GM12878 (cell line): ENCODE measurements around the gene HOXD3. TPM values are rescaled to one million over a fixed set of nuclear protein-coding genes. Genes with fewer than 3 reads are reported as not detected.

Experiments
- ATAC-seq: fragments of 200-7000 bp; cut with Tn5 transposase; 3 replicates; pipeline ENCODE4 v1.9.1; 2020; ENCODE audit warnings: mild to moderate bottlenecking, moderate library complexity
- BruUV-seq: library from RNA; stranded (reverse); fragments of 400-500 nt; replicated peaks from 2 replicates; lab custom pipeline; 2021; lab: Mats Ljungman, UMichigan
- CTCF ChIA-PET: fragments of 300-600 bp; sonication (Branson Sonifier 250); formaldehyde crosslinking; extraction: SDS; loops from one replicate; lab custom pipeline; 2021; ENCODE audit warnings: inconsistent platforms; lab: Yijun Ruan, JAX
- POLR2A ChIA-PET: fragments of 350-600 bp; formaldehyde crosslinking; extraction: SDS; loops from one replicate; lab custom pipeline; 2021; ENCODE audit warnings: inconsistent platforms; lab: Charles Lee
- RAD21 ChIA-PET: fragments of 300-600 bp; sonication (Branson Sonifier 250); formaldehyde crosslinking; loops from one replicate; lab custom pipeline; 2023; ENCODE audit warnings: antibody characterized with exemption; ENCODE audit not compliant: unreplicated experiment; lab: Charles Lee
- SMC1A ChIA-PET: fragments of 300-600 bp; sonication (Branson Sonifier 250); formaldehyde crosslinking; loops from one replicate; lab custom pipeline; 2023; ENCODE audit not compliant: unreplicated experiment, uncharacterized antibody; lab: Charles Lee
- DNase-seq: peaks from one replicate; pipeline ENCODE4 v3.0.0-alpha.2; 2011; ENCODE audit warnings: low read depth, low spot score
- FAIRE-seq: peaks from 3 replicates; lab custom pipeline; 2011; peaks lifted over from hg19 to GRCh38; lab: Jason Lieb, UNC
- H2AFZ ChIP-seq: 2 replicates; pipeline ENCODE4 v1.6.0; 2011; ENCODE audit warnings: low read depth, low read length, control low read depth; ENCODE audit not compliant: control insufficient read depth
- H3K27ac ChIP-seq: 2 replicates; pipeline ENCODE4 v1.5.1; 2011; ENCODE audit warnings: control low read depth; ENCODE audit not compliant: control insufficient read depth, insufficient read depth
- H3K27me3 ChIP-seq, 2 experiments: replicated peaks in 1 of 2; 2 replicates each; pipeline versions ENCODE4 v1.6.0 to v1.6.1; 2011; ENCODE audit warnings: low read length in 1 of 2; ENCODE audit not compliant: control insufficient read depth in 2 of 2, insufficient read depth in 2 of 2
- H3K36me3 ChIP-seq, 2 experiments: 2 replicates each; pipeline ENCODE4 v1.5.1; 2011; ENCODE audit warnings: low read length in 1 of 2; ENCODE audit not compliant: control insufficient read depth in 2 of 2, insufficient read depth in 2 of 2
- H3K4me1 ChIP-seq: 2 replicates; pipeline ENCODE4 v1.6.1; 2011; ENCODE audit warnings: mild to moderate bottlenecking, low read length, moderate library complexity, mixed read lengths; ENCODE audit not compliant: control insufficient read depth, insufficient read depth
- H3K4me2 ChIP-seq: 2 replicates; pipeline ENCODE4 v1.6.0; 2011; ENCODE audit warnings: control low read depth; ENCODE audit not compliant: control insufficient read depth, insufficient read depth
- H3K4me3 ChIP-seq: fragments of 200-600 bp; sonication (generic); 2 replicates; pipeline ENCODE4 v1.5.1; 2016
- H3K79me2 ChIP-seq: 2 replicates; pipeline ENCODE4 v1.6.0; 2011; ENCODE audit warnings: low read length; ENCODE audit not compliant: control insufficient read depth, insufficient read depth
- H3K9ac ChIP-seq: 2 replicates; pipeline ENCODE4 v1.8.0; 2011; ENCODE audit warnings: low read length, control low read depth, mixed read lengths; ENCODE audit not compliant: control insufficient read depth, insufficient read depth
- H3K9me3 ChIP-seq: replicated peaks from 3 replicates; pipeline ENCODE4 v1.5.1; 2011; ENCODE audit warnings: mild to moderate bottlenecking, low read length; ENCODE audit not compliant: control insufficient read depth, insufficient read depth
- H4K20me1 ChIP-seq: 2 replicates; pipeline ENCODE4 v1.6.0; 2011; ENCODE audit not compliant: control insufficient read depth, insufficient read depth
- ATF7 ChIP-seq: fragments of 450-650 bp; IDR thresholded peaks from 2 replicates; pipeline ENCODE4 v1.6.1; 2016; ENCODE audit warnings: low read depth, mild to moderate bottlenecking
- BHLHE40 ChIP-seq, 2 experiments: fragments of 450-650 bp in 1 of 2; IDR thresholded peaks; 2 replicates each; pipeline ENCODE4 v1.6.1; 2011 to 2017; ENCODE audit warnings: low read depth in 2 of 2, borderline replicate concordance in 1 of 2, improper control_type of control experiment in 1 of 2, low read length in 1 of 2, mild to moderate bottlenecking in 1 of 2
- CBX3 ChIP-seq: fragments of 200-600 bp; sonication (generic); IDR thresholded peaks from 2 replicates; pipeline ENCODE4 v1.6.1; 2016; ENCODE audit warnings: low read depth, borderline replicate concordance
- ZNF24 ChIP-seq: fragments of 450-650 bp; IDR thresholded peaks from 2 replicates; pipeline ENCODE4 v1.6.1; 2017; ENCODE audit warnings: antibody characterized with exemption, mild to moderate bottlenecking
- WGBS: methylation state at CpG from one replicate; pipeline ENCODE4 v1.1.6; 2016; ENCODE audit warnings: low lambda C conversion rate; ENCODE audit not compliant: insufficient replicate concordance, insufficient coverage; ENCODE audit errors: missing lambda C conversion rate; 5-methylcytosine and 5-hydroxymethylcytosine counted together
- in situ Hi-C: fragments of 300-500 bp; cut with MboI; formaldehyde crosslinking; loops from 9 replicates; pipeline ENCODE4 v1.14.3; 2018; ENCODE audit warnings: mixed read lengths
- intact Hi-C: fragments of 100-400 bp; cut with micrococcal nuclease; formaldehyde crosslinking; loops from one replicate; pipeline ENCODE4 v1.14.2; 2022; ENCODE audit not compliant: unreplicated experiment
- polyA plus RNA-seq, 11 experiments: library from polyadenylated mRNA; depleted of rRNA in 4 of 11; unstranded in 6 of 11; stranded (reverse) in 5 of 11; fragments of >200 nt; fragmentation: Nextera tagmentation in 4 of 11; fragmentation: Illumina TruSeq in 1 of 11; extraction: Ambion mirVana in 4 of 11; extraction: Trizol in 1 of 11; gene quantifications; 1 replicate in 1 of 11; 2 replicates in 10 of 11; pipeline versions ENCODE4 v1.2.1 to v1.2.3, GENCODE V29; 2011 to 2016; ENCODE audit warnings: inconsistent platforms in 2 of 11, missing spikeins in 2 of 11, low read depth in 1 of 11
- total RNA-seq, 4 experiments: library from RNA; depleted of rRNA in 3 of 4; stranded (reverse); fragments of >200 nt in 3 of 4; fragmentation: Illumina TruSeq in 1 of 4; extraction: Trizol in 1 of 4; gene quantifications; 2 replicates each; pipeline versions ENCODE4 v1.2.1 to v1.2.3, GENCODE V29; 2013 to 2021
- TF ChIP-seq, protein P1 (sequence below): IDR thresholded peaks from 2 replicates; pipeline ENCODE4 v1.6.1; 2012; ENCODE audit warnings: low read depth, low read length, improper control_type of control experiment
- TF ChIP-seq, protein P2 (sequence below): IDR thresholded peaks from 2 replicates; pipeline ENCODE4 v1.6.1; 2012; ENCODE audit warnings: mild to moderate bottlenecking, low read depth, low read length

The HOXD3 gene
- total and polyA plus RNA-seq, 10 of the 15 experiments (the other 5 are each of a cell fraction or from before 2014, with no cell fraction given) = not detected

DNA sequence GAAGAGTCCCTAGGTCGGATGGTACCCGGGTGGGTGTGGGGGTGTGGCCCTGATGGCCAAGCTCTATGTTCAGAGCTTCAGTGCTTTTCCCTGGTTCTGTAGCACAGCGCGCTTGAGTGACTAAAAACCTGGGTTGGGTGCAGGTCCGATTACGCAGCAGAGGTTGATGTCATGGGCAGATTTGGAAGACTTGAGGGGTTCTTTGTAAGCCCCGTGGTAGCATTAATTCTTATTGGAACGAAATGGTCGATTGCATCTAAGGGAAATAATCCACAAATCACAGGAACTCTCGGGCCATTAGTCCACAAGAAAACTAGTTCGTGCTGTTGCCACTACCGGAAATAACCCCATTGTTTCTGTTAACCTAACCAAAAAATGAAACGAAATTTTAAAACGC, 18.6 kb upstream of the HOXD3 start:
- 25% methylated on average over 14 of the region's 14 CpGs for WGBS
- Histone ChIP-seq H3K79me2 (no peaks in the 10 kb centered on the region), H3K27ac (no peak overlapping the region), H4K20me1 (no peaks in the 10 kb centered on the region), H3K4me2 (no peak overlapping the region), H3K27me3 (peaks cover 2 to 11% of the 10 kb centered on the region in 2 experiments), H3K36me3 (no peaks in the 10 kb centered on the region), H3K4me1 (no peaks in the 10 kb centered on the region), H3K4me3 (no peak overlapping the region), H3K9me3 (no peaks in the 10 kb centered on the region; the same call in 2 of the 3 replicates), H3K9ac (no peak overlapping the region), H2AFZ (no peak overlapping the region)
- ChIA-PET POLR2A (no interaction called here), SMC1A (interaction anchor here (3.3 to 5.3 kb wide), 2 partner anchors 316 to 415 kb away, joined by 47 to 58 read pairs; no protein-coding TSS in a partner anchor), CTCF (interaction anchor here (0.7 to 8.6 kb wide), 7 partner anchors 11 to 1010 kb away, joined by 3 to 157 read pairs (median 35); no protein-coding TSS in a partner anchor), RAD21 (interaction anchor here (1.0 to 3.7 kb wide), 3 partner anchors 316 to 498 kb away, joined by 4 to 76 read pairs (median 11); no protein-coding TSS in a partner anchor)
- FAIRE-seq = no peak
- BruUV-seq = no TSS peak
- in situ Hi-C loops = loop anchor here (25.0 kb wide), 1 partner anchor 1199 kb away; no protein-coding TSS in a partner anchor
- TF ChIP-seq, protein P1, sequence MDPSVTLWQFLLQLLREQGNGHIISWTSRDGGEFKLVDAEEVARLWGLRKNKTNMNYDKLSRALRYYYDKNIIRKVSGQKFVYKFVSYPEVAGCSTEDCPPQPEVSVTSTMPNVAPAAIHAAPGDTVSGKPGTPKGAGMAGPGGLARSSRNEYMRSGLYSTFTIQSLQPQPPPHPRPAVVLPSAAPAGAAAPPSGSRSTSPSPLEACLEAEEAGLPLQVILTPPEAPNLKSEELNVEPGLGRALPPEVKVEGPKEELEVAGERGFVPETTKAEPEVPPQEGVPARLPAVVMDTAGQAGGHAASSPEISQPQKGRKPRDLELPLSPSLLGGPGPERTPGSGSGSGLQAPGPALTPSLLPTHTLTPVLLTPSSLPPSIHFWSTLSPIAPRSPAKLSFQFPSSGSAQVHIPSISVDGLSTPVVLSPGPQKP = no peak
- TF ChIP-seq ATF7 = no peak
- no peak for TF ChIP-seq CBX3
- no peak for TF ChIP-seq ZNF24
- TF ChIP-seq BHLHE40 (IDR thresholded peaks at IDR 0.05; ENCODE audit: borderline replicate concordance in 1 of 2, low read depth in 2 of 2, low read length in 1 of 2) = no peak
- TF ChIP-seq, protein P2, sequence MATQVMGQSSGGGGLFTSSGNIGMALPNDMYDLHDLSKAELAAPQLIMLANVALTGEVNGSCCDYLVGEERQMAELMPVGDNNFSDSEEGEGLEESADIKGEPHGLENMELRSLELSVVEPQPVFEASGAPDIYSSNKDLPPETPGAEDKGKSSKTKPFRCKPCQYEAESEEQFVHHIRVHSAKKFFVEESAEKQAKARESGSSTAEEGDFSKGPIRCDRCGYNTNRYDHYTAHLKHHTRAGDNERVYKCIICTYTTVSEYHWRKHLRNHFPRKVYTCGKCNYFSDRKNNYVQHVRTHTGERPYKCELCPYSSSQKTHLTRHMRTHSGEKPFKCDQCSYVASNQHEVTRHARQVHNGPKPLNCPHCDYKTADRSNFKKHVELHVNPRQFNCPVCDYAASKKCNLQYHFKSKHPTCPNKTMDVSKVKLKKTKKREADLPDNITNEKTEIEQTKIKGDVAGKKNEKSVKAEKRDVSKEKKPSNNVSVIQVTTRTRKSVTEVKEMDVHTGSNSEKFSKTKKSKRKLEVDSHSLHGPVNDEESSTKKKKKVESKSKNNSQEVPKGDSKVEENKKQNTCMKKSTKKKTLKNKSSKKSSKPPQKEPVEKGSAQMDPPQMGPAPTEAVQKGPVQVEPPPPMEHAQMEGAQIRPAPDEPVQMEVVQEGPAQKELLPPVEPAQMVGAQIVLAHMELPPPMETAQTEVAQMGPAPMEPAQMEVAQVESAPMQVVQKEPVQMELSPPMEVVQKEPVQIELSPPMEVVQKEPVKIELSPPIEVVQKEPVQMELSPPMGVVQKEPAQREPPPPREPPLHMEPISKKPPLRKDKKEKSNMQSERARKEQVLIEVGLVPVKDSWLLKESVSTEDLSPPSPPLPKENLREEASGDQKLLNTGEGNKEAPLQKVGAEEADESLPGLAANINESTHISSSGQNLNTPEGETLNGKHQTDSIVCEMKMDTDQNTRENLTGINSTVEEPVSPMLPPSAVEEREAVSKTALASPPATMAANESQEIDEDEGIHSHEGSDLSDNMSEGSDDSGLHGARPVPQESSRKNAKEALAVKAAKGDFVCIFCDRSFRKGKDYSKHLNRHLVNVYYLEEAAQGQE = no peak
- ATAC-seq = no peak
- no peak for DNase-seq
- intact Hi-C loops = no loop called here
